ENCODE data around the gene RALGAPA1.
"Not testable (repeated sequence)": the region's sequence is repeated elsewhere in the genome, so short reads cannot be mapped to it uniquely, and the experiment has no call there.

The RALGAPA1 gene

DNA sequence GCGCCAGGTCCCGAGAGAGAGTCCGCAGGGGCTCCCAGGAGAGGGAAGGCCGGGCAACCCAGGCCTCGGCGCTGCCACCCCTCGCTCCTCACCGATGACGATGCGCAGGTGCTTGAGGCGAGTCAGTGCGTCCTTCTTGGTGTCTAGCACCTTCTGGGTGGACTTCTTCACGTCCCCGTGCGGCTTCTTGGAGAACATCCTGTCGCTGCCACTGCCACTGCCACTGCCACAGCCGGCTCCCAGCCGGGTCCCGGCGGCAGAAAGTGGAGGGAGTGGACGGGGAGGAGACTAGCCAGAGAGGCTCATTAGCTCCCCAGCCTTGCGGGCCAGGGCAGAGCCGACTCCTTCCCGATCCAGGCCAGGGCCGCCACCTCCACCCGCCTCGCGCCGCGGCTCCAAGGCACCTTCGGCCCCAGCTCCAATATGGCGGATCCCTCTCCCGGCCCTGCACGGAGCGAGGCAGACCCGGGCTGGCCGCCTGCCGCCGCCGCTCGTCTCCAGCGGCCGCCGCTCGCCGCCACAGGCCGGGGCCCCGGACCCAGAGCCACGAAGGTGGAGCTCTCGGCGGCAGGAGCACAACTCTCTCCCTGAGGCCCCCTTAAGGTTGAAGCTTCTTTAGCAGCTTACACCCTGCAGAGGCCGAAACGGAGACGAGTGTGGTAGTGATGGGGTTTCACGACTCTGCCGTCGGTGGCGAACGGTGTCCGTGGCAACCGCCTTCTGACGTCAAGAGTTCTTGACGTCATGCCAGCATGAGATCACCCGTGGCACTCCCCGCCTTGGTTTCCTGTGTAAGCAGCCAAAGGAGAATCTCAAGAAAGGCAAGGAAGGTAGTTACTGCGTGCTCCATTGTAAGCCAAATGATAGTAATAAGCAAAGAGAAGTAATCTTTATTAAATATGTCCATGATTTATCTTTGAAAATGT lies at the start of gene RALGAPA1:
Gene RALGAPA1, minus strand, starts transcription at position 658 of the 926 bp plus-strand sequence. Its CDS starts 460 bp downstream, at position 198.
- DNase-seq = peak; percentile 67 to 86 (median 79)

DNA sequence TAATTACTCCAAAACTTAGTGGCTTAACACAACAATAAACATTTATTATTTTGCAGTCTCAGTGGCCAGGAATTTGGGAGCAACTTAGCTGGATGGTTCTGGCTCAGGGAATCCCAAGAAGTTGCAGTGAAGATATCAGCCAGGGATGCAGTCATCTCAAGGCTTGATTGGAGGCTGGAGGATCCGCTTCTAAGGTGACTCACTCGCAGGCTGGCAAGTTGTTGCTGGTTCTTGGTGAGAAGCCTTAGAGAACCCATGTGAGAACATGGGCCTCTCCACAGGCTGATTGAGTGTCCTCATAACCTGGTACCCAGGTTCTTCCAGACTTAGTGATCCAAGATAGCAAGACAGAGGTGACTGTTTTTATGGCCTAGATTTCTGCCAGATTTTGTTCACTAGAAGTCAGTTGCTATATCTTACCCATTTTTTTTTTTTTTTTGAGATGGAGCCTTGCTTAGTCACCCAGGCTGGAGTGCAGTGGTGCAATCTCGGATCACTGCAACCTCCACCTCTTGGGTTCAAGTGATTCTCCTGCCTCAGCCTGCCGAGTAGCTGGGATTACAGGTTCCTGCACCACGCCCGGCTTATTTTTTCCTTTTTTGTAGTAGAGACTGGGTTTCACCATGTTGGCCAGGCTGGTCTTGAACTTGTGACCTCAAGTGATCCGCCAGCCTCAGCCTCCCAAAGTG lies 49.6 kb upstream of the RALGAPA1 start:
- no peak for DNase-seq

DNA sequence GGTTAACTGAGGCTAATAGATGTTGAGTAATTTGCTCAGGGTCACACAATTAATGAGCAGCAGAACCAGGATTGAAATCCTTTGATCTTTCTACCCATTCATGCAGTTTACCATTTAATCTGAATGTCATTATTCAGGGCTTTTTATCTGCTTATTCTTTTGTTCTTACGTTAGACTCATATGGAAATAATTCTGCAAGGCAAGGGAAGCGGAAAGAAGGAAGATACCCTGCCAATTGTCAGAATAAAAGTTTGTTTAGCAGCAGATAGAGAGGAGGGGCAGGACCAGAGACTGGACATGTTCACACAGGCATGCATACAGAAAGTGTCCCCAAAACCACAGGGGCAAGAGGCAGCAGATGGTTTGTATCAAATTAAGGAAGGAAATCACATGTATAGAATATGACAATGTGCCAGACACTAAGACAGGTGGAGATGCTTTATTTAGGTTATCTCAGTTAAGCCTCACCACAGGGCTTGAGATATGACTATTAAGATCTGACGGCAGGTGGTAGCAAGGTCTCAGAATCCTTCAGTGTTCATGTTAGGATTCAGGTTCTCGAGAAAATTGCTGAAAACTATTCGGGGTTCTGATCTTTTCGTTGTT lies 46.9 kb upstream of the RALGAPA1 start:
- DNase-seq = no peak

DNA sequence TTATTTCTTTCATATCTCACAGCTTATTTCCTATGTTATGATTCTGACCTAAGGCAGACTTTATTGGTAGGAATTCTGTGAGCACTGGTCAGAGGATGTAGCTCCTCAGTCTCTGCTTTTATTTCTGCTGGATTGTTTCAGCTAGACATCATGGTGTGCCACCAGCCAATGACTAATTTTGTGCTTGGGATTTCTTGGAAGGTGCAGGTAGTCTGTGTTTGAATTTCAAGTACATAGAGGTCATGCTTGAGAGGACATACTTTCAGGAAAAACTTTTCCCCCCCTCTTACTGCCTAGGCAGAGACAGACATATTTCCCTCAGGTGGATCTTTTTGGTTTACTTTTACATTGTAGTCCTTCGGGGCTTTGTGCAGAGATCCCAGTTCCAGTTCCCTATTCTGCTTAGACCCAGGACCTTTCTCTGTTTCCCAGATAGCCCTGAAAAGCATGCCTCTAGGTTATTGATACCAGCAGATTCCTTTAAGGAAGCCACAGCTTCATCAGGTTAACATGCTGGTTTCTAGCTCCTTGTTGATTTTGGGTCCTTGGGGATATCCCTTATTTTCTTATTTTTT lies 45.7 kb upstream of the RALGAPA1 start:
- DNase-seq = no peak

DNA sequence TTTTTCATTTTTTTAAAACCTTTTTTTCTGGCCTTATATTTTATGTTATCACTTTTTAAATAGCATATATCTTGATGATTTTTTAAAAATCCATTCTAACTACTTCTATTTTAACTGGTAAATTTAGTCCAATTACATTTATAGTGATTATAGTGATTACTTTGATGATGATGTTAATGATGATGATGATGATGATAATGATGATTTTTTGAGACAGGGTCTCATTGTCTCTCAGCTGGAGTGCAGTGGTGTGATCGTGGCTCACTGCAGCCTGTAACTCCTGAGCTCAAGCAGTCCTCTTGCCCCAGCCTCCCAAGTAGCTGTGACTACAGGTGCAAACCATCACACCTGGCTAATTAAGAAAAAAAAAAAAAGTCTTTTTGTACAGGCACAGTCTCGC lies 44.1 kb upstream of the RALGAPA1 start:
- DNase-seq = no peak

DNA sequence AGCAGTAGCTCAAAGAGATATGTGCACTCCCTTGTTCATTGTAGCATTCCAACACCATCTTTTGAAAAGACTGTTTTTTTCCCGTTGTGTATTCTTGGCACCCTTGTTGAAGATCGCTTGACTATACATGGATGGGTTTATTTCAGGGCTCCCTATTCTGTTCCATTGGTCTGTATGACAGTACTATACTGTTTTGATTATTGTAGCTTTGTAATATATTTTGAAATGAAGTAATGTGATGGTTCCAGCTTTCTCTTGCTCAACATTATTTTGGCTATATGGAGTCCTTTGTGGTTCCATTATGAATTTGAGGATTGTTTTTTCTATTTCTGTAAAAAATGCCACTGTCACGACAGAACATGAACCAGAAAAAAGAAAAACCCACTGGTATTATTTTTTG lies 42.7 kb upstream of the RALGAPA1 start:
- DNase-seq = no peak

DNA sequence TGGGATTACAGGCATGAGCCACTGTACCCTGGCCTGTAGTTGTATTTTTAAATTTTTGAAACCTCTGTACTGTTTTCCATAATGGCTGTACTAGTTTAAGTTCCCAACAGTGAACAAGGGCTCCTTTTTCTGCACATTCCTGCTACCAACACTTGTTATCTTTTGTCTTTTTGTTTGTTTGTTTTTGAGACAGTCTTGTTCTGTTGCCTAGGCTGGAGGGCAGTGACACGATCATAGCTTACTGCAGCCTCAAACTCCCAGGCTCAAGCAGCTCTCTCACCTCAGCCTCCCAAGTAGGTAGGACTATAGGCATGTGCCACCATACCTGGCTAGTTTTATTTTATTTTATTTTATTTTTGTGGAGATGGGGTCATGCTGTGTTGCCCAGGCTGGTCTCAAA lies 40.0 kb upstream of the RALGAPA1 start:
- no peak for DNase-seq

DNA sequence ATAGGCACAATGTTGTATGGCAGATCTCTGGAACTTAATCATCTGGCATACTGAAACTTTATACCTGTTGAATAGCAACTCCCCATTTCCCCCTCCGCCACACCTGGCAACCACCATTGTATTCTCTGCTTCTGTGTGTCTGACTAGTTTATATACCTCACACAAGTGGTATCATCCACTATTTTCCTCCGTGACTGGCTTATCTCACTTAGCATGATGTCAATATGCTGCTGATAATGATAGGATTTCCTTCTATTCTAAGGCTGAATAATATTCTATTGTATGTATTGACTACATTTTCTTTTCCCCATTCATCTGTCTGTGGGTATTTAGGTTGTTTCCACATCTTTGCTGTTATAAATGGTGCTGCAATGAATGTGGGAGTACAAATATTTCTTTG lies 38.5 kb upstream of the RALGAPA1 start:
- DNase-seq = no peak

DNA sequence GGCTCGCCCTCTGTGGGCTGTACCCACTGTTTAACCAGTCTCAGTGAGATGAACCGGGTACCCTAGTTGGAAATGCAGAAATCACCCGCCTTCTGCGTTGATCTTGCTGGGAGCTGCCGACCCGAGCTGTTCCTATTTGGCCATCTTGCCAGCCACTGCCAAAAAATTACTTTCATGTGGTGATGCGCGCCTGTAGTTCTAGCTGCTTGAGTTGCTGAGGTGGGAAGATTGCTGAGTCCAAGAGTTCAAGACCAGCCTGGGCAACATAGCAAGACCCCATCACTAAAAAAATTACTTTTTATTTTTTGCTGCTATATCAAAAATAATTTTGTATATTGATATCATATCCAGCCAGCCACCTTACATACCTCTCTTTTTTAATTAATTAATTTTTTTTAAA lies 35.4 kb upstream of the RALGAPA1 start:
- DNase-seq = no peak

DNA sequence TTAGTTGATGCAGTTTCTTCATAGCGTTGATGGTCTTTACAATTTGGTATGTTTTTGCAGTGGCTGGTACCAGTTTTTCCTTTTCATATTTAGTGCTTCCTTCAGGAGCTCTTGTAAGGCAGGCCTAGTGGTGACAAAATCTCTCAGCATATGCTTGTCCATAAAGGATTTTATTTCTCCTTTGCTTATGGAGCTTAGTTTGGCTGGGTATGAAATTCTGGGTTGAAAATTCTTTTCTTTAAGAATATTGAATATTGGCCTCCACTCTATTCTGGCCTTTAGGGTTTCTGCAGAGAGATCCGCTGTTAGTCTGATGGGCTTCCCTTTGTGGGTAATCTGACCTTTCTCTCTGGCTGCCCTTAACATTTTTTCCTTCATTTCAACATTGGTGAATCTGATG lies 33.1 kb upstream of the RALGAPA1 start:
- not testable (repeated sequence) for DNase-seq

DNA sequence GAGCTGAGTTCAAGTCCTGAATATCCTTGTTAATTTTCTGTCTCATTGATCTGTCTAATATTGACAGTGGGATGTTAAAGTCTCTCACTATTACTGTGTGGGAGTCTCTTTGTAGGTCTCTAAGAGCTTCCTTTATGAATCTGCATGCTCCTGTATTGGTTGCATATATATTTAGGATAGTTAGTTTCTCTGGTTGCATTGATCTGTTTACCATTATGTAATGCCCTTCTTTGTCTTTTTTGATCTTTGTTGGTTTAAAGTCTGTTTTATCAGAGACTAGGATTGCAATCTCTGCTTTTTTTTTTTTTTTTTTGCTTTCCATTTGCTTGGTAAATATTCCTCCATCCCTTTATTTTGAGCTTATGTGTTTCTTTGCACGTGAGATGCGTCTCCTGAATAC lies 32.6 kb upstream of the RALGAPA1 start:
- DNase-seq = not testable (repeated sequence)

DNA sequence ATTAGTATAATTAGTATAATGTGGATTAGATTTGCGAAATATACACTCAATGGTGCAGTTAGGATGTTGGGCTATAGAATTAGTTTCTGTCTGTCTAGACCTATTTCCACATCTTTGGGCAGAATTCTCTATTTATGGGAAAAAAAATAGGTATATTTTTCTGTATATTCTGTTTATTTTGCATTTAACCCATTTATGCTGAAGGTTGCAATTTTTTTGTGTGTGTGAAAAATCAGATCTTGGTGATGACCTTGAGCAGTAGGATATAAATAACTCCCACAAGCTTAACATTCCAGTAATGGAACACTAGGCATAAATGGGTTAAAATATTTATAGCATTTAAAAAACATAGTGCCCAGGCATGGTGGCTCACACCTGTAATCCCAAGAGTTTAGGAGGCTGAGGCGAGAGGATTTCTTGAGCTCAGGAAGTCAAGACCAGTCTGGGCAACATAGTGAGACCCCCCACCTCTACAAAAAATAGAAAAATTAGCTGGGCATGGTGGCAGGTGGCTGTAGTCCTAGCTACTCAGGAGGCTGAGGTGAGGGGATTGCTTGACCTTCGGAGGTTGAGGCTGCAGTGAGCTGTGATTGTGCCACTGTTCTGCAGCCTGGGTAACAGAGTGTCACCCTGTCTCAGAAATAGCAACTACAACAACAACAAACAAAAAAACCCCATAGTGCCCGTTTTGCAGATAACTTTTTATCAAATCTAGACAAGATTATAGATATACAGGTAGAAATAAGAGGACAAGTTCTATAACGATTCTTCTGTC lies 26.3 kb upstream of the RALGAPA1 start:
- DNase-seq = no peak

DNA sequence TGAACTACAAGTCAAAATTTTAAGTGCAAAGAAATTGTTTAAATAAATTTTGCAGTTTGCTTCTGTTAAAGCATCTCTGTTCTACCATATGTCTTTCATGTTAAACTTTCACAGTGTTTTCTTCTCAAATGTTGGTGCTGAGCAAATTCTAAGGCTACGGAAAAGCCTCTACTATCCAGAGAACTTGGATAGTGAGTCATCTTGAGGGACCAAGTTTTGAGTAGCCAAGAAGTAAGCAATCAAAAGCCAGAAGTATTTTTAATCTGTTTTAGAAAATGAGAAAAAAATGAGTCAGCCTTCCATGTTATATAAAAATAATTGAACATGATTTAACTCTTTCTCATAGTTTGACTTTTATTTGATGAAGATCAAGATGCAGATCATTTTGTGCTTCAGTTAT lies 20.4 kb upstream of the RALGAPA1 start:
- no peak for DNase-seq

DNA sequence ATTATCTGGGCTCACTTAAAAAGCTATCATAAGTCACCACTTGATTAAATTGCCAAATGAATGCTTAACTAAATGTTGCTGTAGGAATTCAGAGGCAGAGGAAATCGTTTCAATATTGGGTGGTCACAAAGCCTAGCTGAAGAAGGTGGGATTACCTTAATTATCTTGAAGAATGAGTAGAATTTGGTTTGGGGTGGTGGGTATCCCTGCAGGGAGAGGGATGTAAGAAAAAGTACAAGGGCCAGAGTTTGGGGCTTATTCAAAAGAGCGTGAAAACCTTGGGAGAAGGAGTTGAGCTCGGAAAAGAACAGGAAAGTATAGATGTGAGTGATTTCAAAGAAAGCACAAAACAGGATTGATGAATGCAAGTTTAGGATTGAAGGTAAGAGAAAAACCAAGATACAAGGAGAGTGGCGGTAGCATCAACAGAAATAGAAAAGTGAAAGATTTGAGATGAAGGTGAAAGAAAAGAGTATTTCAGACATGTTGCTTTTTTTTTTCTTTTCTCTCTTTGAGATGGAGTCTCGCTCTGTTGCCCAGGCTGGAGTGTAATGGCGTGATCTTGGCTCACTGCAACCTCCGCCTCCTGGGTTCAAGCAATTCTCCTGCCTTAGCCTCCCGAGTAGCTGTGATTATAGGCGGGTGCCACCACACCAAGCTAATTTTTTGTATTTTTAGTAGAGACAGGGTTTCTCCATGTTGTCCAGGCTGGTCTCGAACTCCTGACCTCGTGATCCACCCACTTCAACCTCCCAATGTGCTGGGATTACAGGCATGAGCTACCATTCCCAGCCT lies 18.8 kb upstream of the RALGAPA1 start:
- no peak for DNase-seq

DNA sequence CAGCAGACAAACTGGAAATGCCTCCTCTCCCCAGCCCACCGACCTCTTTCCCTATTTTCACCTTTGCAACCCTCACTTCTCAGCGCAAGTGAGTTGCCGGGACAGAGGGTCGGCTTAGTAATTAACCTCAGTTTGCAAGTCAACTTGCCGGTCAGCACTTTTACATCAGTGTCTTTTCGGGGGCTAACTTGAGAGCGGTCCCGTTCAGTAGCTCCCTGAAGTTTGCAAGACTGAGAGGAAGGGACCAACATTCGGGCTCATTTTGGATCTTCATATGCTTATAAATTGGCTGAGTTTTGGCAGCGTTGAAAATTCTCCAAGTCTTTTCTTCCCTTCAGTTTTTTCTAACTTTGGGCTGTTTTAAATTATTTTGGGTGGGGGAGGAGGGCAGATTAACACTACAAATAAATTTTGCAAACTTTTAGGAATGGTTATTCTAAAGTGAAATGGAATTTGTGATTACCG lies 17.9 kb upstream of the RALGAPA1 start:
- DNase-seq = no peak

DNA sequence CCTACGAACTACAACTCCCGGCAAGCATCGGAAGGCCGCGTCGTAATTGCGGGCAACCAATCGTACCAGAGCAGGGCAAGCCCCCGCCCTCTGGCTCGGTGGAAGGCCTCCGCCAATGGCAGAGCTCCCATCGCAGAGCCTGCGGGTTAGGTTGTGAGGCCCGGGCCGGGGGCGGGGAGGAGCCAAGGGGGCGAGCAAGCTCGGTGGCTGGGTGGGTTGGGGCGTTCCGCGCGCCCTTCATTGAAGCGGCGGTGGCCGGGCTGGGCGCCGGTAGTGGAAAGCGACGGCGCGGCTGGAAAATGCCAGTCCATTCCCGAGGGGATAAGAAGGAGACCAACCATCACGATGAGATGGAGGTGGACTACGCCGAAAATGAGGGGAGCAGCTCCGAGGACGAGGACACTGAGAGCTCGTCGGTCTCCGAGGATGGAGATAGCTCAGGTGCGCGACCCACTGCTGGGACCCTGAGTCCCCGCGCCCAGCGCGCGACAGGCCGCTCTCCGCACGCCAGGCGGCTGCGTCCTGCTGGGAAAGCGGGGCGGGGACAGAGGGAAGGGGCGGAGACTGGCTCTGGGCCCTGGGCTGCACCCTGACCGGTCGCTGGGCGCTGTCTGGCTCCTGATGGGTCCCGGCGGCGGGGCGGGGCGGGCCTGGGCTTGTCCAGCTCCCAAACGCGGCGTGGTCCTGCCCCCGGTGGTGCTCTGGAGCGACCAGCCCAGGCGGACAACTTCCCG lies 17.3 kb upstream of the RALGAPA1 start, which contains the start of gene BRMS1L:
Gene BRMS1L, plus strand, starts transcription at position 121 of the 734 bp plus-strand sequence. Its CDS starts 179 bp downstream, at position 300.
- DNase-seq = peak; percentile 77 to 96 (median 91)

DNA sequence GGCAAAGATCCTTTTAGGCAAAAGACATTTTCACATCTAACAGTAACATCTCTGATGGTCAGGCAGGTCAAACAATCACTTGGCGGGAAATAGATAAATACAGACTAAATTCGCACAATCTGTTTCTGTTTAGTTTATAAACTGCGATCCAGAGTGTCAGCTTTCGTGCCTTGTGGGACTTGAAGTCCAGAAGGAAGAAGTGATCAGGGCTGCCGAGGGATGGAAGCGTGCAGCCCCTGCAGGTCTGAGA lies 16.8 kb upstream of the RALGAPA1 start:
- no peak for DNase-seq

DNA sequence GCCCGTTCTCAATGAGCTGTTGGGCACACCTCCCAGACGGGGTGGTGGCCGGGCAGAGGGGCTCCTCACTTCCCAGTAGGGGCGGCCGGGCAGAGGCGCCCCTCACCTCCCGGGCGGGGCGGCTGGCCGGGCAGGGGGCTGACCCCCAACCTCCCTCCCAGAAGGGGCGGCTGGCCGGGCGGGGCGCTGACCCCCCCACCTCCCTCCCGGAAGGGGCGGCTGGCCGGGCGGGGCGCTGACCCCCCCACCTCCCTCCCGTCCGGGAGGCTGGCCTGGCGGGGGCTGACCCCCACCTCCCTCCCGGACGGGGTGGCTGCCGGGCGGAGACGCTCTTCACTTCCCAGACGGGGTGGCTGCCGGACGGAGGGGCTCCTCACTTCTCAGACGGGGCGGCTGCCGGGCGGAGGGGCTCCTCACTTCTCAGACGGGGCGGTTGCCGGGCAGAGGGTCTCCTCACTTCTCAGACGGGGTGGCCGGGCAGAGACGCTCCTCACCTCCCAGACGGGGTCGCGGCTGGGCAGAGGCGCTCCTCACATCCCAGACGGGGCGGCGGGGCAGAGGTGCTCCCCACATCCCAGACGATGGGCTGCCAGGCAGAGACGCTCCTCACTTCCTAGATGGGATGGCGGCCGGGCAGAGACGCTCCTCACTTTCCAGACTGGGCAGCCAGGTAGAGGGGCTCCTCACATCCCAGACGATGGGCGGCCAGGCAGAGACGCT lies 15.5 kb upstream of the RALGAPA1 start:
- DNase-seq = not testable (repeated sequence)

DNA sequence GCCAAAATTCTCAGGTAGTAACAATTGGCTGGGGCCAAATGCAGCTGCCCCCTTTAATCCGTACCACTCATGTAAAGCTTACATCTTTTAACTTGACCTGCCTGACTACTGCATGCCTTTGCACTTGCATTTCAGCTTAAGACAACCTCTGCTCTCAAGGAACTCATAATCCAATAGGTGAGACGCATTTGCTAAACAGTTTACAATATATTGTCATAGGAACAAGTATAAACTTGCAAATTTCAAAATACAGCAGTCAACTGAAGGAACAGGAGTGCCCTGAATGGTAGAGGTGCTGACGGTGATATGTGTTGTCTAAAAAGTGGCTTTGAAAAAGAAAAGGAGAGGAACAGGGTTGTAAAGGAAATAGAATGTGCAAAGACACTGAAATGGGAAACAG lies 13.4 kb upstream of the RALGAPA1 start:
- DNase-seq = no peak
